Activated CD4-positive, alpha-beta memory T cell treated with anti-CD3 and anti-CD28 coated beads for 36 hours (primary cell): ENCODE measurements around the gene SEC24C. TPM values are rescaled to one million over a fixed set of nuclear protein-coding genes. Genes with fewer than 3 reads are reported as not detected.
"Not testable (repeated sequence)": the region's sequence is repeated elsewhere in the genome, so short reads cannot be mapped to it uniquely, and the experiment has no call there.

Source experiments
- CTCF ChIA-PET: fragments of 350-600 bp; sonication (Branson Sonifier 250); formaldehyde crosslinking; loops from one replicate; lab custom pipeline; 2021; ENCODE audit warnings: antibody characterized with exemption, inconsistent platforms; lab: Charles Lee
- POLR2A ChIA-PET: fragments of 350-600 bp; sonication (Branson Sonifier 250); formaldehyde crosslinking; loops from one replicate; lab custom pipeline; 2021; ENCODE audit warnings: antibody characterized with exemption; lab: Charles Lee
- DNase-seq: peaks from one replicate; pipeline ENCODE4 v3.0.0-alpha.2; 2020
- H3K27ac Mint-ChIP-seq: one replicate; pipeline ENCODE4 v1.8.0; 2021; ENCODE audit warnings: mixed read lengths
- H3K27me3 Mint-ChIP-seq: one replicate; pipeline ENCODE4 v1.8.0; 2021; ENCODE audit warnings: mixed read lengths
- H3K36me3 Mint-ChIP-seq: one replicate; pipeline ENCODE4 v1.8.0; 2021; ENCODE audit warnings: mixed read lengths
- H3K4me1 Mint-ChIP-seq: one replicate; pipeline ENCODE4 v1.8.0; 2021; ENCODE audit warnings: low read depth, mixed read lengths
- H3K4me3 Mint-ChIP-seq: one replicate; pipeline ENCODE4 v1.8.0; 2021; ENCODE audit warnings: mild to moderate bottlenecking, mixed read lengths
- H3K9me3 Mint-ChIP-seq: one replicate; pipeline ENCODE4 v1.8.0; 2021; ENCODE audit warnings: mixed read lengths
- intact Hi-C: fragments of 100-400 bp; cut with micrococcal nuclease; formaldehyde crosslinking; loops from one replicate; pipeline ENCODE4 v1.15.1; 2023
- total RNA-seq, 2 experiments: library from RNA; stranded (reverse); gene quantifications; one replicate each; pipeline ENCODE4 v1.2.3, GENCODE V29; 2021

The SEC24C gene
- total RNA-seq, 2 experiments from 2014 or later: 88.3 to 90.7 TPM

GRCh38 chr10:73714483-73714882 lies 29.7 kb upstream of the SEC24C start:
- CTCF ChIA-PET, DNase-seq, H3K27me3 Mint-ChIP-seq, intact Hi-C loops, POLR2A ChIA-PET, H3K27ac Mint-ChIP-seq, H3K4me3 Mint-ChIP-seq, H3K4me1 Mint-ChIP-seq, H3K9me3 Mint-ChIP-seq: not testable (repeated sequence)
- H3K36me3 Mint-ChIP-seq: peaks cover 31% of the 10 kb centered on the region

- CTCF ChIA-PET, DNase-seq, intact Hi-C loops, H3K27ac Mint-ChIP-seq, H3K4me1 Mint-ChIP-seq, H3K9me3 Mint-ChIP-seq, POLR2A ChIA-PET, H3K4me3 Mint-ChIP-seq, H3K27me3 Mint-ChIP-seq: not testable (repeated sequence)
- H3K36me3 Mint-ChIP-seq: peaks cover 37% of the 10 kb centered on the region
These were observed 28.7 kb upstream of the SEC24C start for GRCh38 chr10:73715179-73716156.

- no peak overlapping the region for H3K27ac Mint-ChIP-seq
- no peaks in the 10 kb centered on the region for H3K4me1 Mint-ChIP-seq
- no peak overlapping the region for H3K4me3 Mint-ChIP-seq
- H3K36me3 Mint-ChIP-seq: peaks cover 42% of the 10 kb centered on the region
- H3K9me3 Mint-ChIP-seq: no peaks in the 10 kb centered on the region
- intact Hi-C loops: no loop called here
- no peaks in the 10 kb centered on the region for H3K27me3 Mint-ChIP-seq
- CTCF ChIA-PET: no interaction called here
- POLR2A ChIA-PET: no interaction called here
- DNase-seq: no peak
These were observed 27.9 kb upstream of the SEC24C start for GRCh38 chr10:73716251-73716650.

GRCh38 chr10:73717556-73717955 lies 26.6 kb upstream of the SEC24C start:
- POLR2A ChIA-PET: no interaction called here
- Mint-ChIP-seq H3K4me3 (no peak overlapping the region), H3K36me3 (peaks cover 43% of the 10 kb centered on the region), H3K27ac (no peak overlapping the region), H3K9me3 (no peaks in the 10 kb centered on the region), H3K4me1 (no peaks in the 10 kb centered on the region), H3K27me3 (no peaks in the 10 kb centered on the region)
- DNase-seq: no peak
- CTCF ChIA-PET: no interaction called here
- intact Hi-C loops: no loop called here

GRCh38 chr10:73720561-73720960 lies 23.6 kb upstream of the SEC24C start:
- H3K4me3 Mint-ChIP-seq, DNase-seq, H3K27ac Mint-ChIP-seq, intact Hi-C loops, H3K9me3 Mint-ChIP-seq, POLR2A ChIA-PET, H3K4me1 Mint-ChIP-seq, CTCF ChIA-PET, H3K27me3 Mint-ChIP-seq: not testable (repeated sequence)
- peaks cover 39% of the 10 kb centered on the region for H3K36me3 Mint-ChIP-seq

GRCh38 chr10:73723516-73723915 lies 20.7 kb upstream of the SEC24C start:
- intact Hi-C loops: no loop called here
- Mint-ChIP-seq H3K36me3 (peaks cover 41% of the 10 kb centered on the region), H3K4me3 (no peak overlapping the region), H3K27me3 (no peaks in the 10 kb centered on the region), H3K27ac (no peak overlapping the region), H3K9me3 (no peaks in the 10 kb centered on the region), H3K4me1 (no peaks in the 10 kb centered on the region)
- ChIA-PET CTCF (no interaction called here), POLR2A (no interaction called here)
- DNase-seq: no peak

GRCh38 chr10:73729781-73730152 lies 14.4 kb upstream of the SEC24C start:
- not testable (repeated sequence) for H3K27me3 Mint-ChIP-seq, H3K9me3 Mint-ChIP-seq
- Mint-ChIP-seq H3K36me3 (peaks cover 20% of the 10 kb centered on the region), H3K4me1 (peaks cover 11% of the 10 kb centered on the region), H3K27ac (peak overlapping the region; percentile 99), H3K4me3 (peak overlapping the region; percentile 99)
- DNase-seq: peak; percentile 73
- ChIA-PET CTCF (interaction anchor here (0.7 to 2.1 kb wide), 6 partner anchors 14 to 57 kb away, joined by 3 to 9 read pairs (median 4); partner anchors contain the start of gene SEC24C), POLR2A (interaction anchor here (1.2 to 2.3 kb wide), 7 partner anchors 14 to 81 kb away, joined by 4 to 26 read pairs (median 8); partner anchors contain the start of genes CHCHD1 and SEC24C)
- intact Hi-C loops: loop anchor here (1.0 kb wide), 3 partner anchors 15 to 56 kb away; partner anchors contain the start of genes SEC24C and ZSWIM8

- ChIA-PET CTCF (interaction anchor here (0.7 to 2.1 kb wide), 6 partner anchors 11 to 56 kb away, joined by 3 to 9 read pairs (median 4); partner anchors contain the start of gene SEC24C), POLR2A (interaction anchor here (0.8 to 2.3 kb wide), 10 partner anchors 13 to 80 kb away, joined by 3 to 26 read pairs (median 4); partner anchors contain the start of genes CHCHD1 and SEC24C)
- no peaks in the 10 kb centered on the region for H3K27me3 Mint-ChIP-seq
- H3K9me3 Mint-ChIP-seq: no peaks in the 10 kb centered on the region
- peaks cover 11% of the 10 kb centered on the region for H3K4me1 Mint-ChIP-seq
- intact Hi-C loops: loop anchor here (1.0 kb wide), 3 partner anchors 14 to 55 kb away; partner anchors contain the start of genes SEC24C and ZSWIM8
- DNase-seq: peak; percentile 96
- peaks cover 20% of the 10 kb centered on the region for H3K36me3 Mint-ChIP-seq
- H3K4me3 Mint-ChIP-seq: peak overlapping the region; percentile 99
- peak overlapping the region; percentile 99 for H3K27ac Mint-ChIP-seq
These were observed 13.8 kb upstream of the SEC24C start for GRCh38 chr10:73730153-73730906.

- intact Hi-C loops: no loop called here
- CTCF ChIA-PET: interaction anchor here (0.6 kb wide), 1 partner anchor 87 kb away, joined by 5 read pairs; no protein-coding TSS in a partner anchor
- Mint-ChIP-seq H3K4me3 (peak overlapping the region; percentile 51), H3K27me3 (no peaks in the 10 kb centered on the region), H3K4me1 (peaks cover 11% of the 10 kb centered on the region), H3K9me3 (no peaks in the 10 kb centered on the region), H3K36me3 (peaks cover 10% of the 10 kb centered on the region), H3K27ac (peak overlapping the region; percentile 23)
- no peak for DNase-seq
- POLR2A ChIA-PET: interaction anchor here (1.1 to 2.3 kb wide), 3 partner anchors 12 to 50 kb away, joined by 3 to 26 read pairs (median 8); partner anchors contain the start of genes CHCHD1 and SEC24C
These were observed 12.4 kb upstream of the SEC24C start for GRCh38 chr10:73731588-73732375.

- Mint-ChIP-seq H3K27me3 (no peaks in the 10 kb centered on the region), H3K36me3 (peaks cover 5% of the 10 kb centered on the region), H3K9me3 (no peaks in the 10 kb centered on the region), H3K27ac (peak overlapping the region; percentile 23), H3K4me1 (peaks cover 11% of the 10 kb centered on the region), H3K4me3 (peak overlapping the region; percentile 51)
- intact Hi-C loops: no loop called here
- DNase-seq: no peak
- CTCF ChIA-PET: no interaction called here
- POLR2A ChIA-PET: no interaction called here
These were observed 11.7 kb upstream of the SEC24C start for GRCh38 chr10:73732426-73732825.
